Lower leg skin (tissue), 4 donors: ENCODE measurements around the gene LRRC14B. TPM values are rescaled to one million over a fixed set of nuclear protein-coding genes. Genes with fewer than 3 reads are reported as not detected.

Source experiments
- DNase-seq, 2 donors: peaks; one replicate each; pipeline ENCODE4 v3.0.0-alpha.2; 2019; ENCODE audit warnings: low spot score in 2 of 2
- H3K4me3 ChIP-seq: fragments of 200-600 bp; sonication (generic); 2 replicates; pipeline ENCODE4 v1.5.1; 2017; ENCODE audit warnings: mild to moderate bottlenecking, low read depth; ENCODE audit not compliant: poor library complexity, severe bottlenecking
- CTCF ChIP-seq, 3 donors: fragments of 450-650 bp; IDR thresholded peaks; one replicate each; pipeline ENCODE4 v1.5.1; 2016; ENCODE audit warnings: antibody characterized with exemption in 3 of 3, mild to moderate bottlenecking in 3 of 3, moderate library complexity in 2 of 3
- POLR2A ChIP-seq, 2 donors: fragments of 450-650 bp; IDR thresholded peaks; one replicate each; pipeline ENCODE4 v1.6.1; 2016 to 2017; ENCODE audit warnings: antibody characterized with exemption in 2 of 2, mild to moderate bottlenecking in 1 of 2, moderate library complexity in 1 of 2
- WGBS, 2 donors: methylation state at CpG; one replicate each; pipeline ENCODE4 v1.1.5; 2018; 5-methylcytosine and 5-hydroxymethylcytosine counted together
- intact Hi-C: fragments of 100-400 bp; cut with DNase I; formaldehyde crosslinking; loops from one replicate; pipeline ENCODE4 v1.15.0; 2023; ENCODE audit warnings: low total_unique reads
- total RNA-seq, 4 donors: library from RNA; depleted of rRNA; stranded (reverse); fragments of >200 nt; gene quantifications; one replicate each; pipeline ENCODE4 v1.1.0, GENCODE V29; 2016

Gene LRRC14B
- total RNA-seq, 4 donors from 2014 or later, result not detected

GRCh38 chr5:178110-178509, 13.2 kb upstream of the LRRC14B start:
- H3K4me3 ChIP-seq, result no peak overlapping the region
- WGBS, 2 donors, result 63 to 69% methylated on average over 5 of the region's 5 CpGs
- intact Hi-C loops, result no loop called here
- TF ChIP-seq POLR2A (IDR thresholded peaks at IDR 0.05) (no peak), CTCF (IDR thresholded peaks at IDR 0.05) (no peak)
- DNase-seq, result no peak

GRCh38 chr5:179401-179800, 11.9 kb upstream of the LRRC14B start:
- no peak overlapping the region for H3K4me3 ChIP-seq
- DNase-seq, result no peak
- intact Hi-C loops, result no loop called here
- whole genome bisulfite sequencing, 2 donors, result 93 to 94% methylated on average over 6 to 9 of the region's 9 CpGs
- TF ChIP-seq POLR2A (IDR thresholded peaks at IDR 0.05) (no peak), CTCF (IDR thresholded peaks at IDR 0.05) (no peak)

GRCh38 chr5:180286-180918, 10.9 kb upstream of the LRRC14B start:
- no peak for TF ChIP-seq POLR2A (IDR thresholded peaks at IDR 0.05)
- TF ChIP-seq CTCF (IDR thresholded peaks at IDR 0.05), result no peak
- DNase-seq, result no peak
- WGBS, 2 donors, result 80 to 86% methylated on average over 13 of the region's 13 CpGs
- intact Hi-C loops, result no loop called here
- no peak overlapping the region for H3K4me3 ChIP-seq

GRCh38 chr5:181160-181559, 10.1 kb upstream of the LRRC14B start:
- TF ChIP-seq POLR2A (IDR thresholded peaks at IDR 0.05) (no peak), CTCF (IDR thresholded peaks at IDR 0.05) (no peak)
- DNase-seq, result no peak
- intact Hi-C loops, result no loop called here
- no peak overlapping the region for H3K4me3 ChIP-seq
- WGBS, 2 donors, result 92 to 94% methylated on average over 9 of the region's 9 CpGs

- H3K4me3 ChIP-seq, result no peak overlapping the region
- intact Hi-C loops, result no loop called here
- DNase-seq, result no peak
- WGBS, 2 donors, result 90 to 95% methylated on average over 20 to 22 of the region's 22 CpGs
- TF ChIP-seq POLR2A (IDR thresholded peaks at IDR 0.05) (no peak), CTCF (IDR thresholded peaks at IDR 0.05) (no peak)
Observed at GRCh38 chr5:181566-181965, 9.7 kb upstream of the LRRC14B start.

GRCh38 chr5:182126-182525, 9.2 kb upstream of the LRRC14B start:
- 94 to 98% methylated on average over 12 of the region's 12 CpGs for WGBS, 2 donors
- H3K4me3 ChIP-seq, result no peak overlapping the region
- intact Hi-C loops, result no loop called here
- no peak for TF ChIP-seq POLR2A (IDR thresholded peaks at IDR 0.05)
- no peak for TF ChIP-seq CTCF (IDR thresholded peaks at IDR 0.05)
- no peak for DNase-seq
